ENCODE data around the gene NCKAP5.

NCKAP5 gene

DNA sequence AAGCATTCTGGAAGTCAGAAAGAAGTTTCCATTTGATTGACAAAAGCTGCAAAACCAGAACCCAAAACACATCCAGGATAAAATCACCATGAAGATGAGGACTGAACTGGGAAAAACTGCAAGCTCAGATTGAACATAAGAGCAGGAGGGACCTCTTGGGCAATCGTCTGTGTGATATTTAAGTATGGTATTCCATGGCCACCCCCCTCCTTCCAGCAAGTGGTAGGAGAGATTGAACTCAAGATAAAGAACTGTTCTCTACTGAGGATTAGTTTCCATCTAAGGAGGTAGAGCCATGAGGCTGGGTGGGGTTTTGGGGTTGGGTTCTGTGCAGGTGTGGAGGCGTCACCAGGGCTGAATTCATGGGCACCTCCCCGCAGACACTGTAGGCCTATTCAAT lies 251.1 kb downstream of the NCKAP5 start:
- no peak for DNase-seq

DNA sequence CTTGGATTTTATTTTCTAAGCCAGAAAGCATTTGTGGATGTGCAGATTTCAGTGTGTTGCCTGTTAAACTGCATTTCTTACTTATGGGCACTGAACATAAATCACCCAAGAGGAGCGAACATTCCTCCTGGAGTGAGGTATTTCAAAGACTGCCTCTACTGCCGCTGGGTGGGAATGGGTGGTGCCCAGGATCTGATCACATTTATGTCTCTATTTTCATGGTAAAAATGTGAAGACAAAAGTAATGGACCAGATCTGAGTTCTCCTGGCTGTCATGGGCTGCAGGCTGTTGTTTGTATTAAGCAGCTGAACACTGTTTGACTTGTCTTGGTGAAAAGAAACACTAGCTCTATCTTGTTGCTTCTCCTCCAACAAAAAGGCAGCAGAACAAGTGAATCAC lies 251.7 kb downstream of the NCKAP5 start:
- DNase-seq: no peak

DNA sequence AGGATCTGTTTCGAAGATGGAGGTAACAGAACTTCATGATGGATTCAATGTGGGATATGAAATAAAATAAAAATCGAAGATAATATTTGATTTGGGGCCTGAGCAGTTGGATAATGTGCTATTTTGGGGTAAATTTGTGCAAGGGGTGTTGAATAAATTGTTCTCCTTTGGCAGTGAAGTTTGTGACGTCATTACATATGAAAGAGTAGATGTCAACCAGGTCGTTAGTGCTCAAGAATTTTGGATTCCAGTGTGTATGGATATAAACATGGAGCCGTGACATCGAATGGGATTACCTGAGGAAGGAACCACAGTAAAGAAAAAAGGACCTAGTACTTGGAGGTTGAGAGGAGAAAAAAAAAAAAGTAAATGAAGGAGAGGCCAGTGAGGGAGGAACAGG lies 253.0 kb downstream of the NCKAP5 start:
- DNase-seq: no peak

DNA sequence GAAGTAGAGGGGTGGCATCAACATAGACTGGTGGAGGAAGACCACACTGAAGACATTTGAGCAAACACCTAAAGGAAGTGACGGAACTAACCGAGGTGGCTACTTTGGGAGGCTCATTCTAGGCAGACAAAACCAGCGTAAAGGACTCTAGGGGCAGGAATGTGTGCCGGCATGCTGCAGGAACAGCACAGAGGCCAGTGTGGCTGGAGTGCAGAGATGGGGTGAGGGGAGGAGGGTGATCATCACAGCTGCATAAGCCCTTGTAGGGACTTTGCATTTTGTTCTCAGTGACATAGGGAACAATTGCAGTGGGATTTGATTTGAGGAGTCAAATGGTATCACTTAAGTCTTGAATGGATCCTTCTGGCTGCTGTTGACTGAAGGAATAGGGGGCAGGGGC lies 253.5 kb downstream of the NCKAP5 start:
- DNase-seq: no peak

DNA sequence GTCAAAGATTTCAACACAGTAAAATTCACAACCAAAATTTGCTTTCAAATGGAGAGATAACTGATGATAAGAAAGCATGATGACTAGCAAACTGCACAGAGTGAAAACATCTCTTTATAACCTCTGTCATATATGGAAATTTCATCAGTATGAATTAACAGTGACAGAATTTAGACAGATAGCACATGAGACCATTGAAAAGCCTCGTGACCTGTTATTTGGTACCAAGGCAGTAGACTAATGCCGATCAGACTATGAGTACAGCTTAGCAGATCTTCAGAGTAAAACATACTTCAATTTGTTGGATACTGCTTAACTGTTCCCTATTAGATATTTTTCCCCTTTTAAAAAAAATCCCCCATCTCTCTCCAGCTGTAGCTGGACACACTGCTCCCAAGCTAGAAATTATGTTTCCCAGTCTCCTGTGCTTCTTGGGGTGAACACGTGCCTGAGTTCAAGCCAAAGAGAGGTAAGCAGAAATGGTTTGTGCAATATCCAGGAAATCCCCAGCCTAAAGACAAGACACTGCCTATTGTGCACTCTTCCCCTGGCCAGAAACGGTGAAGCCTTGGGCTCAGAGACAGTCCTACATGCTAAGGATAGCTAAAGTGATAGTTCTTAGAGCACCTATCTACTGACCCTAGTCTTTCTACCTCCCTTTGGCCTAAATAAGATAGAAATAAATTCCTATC lies 256.1 kb downstream of the NCKAP5 start:
- no peak for DNase-seq

DNA sequence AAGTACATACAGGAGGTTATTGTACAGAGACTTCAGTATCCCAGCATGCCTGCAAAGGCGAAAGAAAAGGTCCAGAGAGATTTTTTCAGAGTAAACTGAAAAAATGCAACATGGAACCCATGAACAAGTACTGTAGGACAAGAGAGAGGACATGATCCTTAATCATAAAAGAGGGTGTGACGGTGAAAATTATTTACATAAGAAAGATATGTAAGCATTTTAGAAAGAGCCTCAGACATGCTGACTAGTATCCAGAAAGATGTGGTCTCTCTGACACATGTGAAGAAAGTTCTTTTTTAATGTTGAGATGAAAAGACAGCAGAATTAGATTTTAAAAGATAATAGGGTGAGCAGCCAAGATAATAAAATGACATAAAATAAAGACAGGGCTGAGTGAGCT lies 262.0 kb downstream of the NCKAP5 start:
- DNase-seq: no peak

DNA sequence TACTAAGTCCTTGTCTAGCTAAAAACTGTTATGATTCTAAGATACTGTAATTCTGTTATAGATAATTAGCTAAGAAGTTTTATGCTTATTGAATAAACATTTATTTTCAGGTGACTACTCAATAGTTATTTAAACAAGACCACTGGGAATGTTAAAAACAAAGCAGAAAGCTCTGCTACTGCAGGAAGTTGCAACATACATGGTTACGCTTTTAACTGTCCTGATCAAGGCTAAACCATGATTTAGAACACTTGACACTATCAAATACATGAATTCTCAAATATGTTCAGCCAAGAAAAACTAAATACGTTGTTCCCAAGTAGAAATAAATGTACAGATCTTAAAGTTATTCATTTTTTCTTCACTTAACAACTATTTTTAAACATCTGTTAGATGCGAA lies 263.9 kb downstream of the NCKAP5 start:
- DNase-seq: no peak

DNA sequence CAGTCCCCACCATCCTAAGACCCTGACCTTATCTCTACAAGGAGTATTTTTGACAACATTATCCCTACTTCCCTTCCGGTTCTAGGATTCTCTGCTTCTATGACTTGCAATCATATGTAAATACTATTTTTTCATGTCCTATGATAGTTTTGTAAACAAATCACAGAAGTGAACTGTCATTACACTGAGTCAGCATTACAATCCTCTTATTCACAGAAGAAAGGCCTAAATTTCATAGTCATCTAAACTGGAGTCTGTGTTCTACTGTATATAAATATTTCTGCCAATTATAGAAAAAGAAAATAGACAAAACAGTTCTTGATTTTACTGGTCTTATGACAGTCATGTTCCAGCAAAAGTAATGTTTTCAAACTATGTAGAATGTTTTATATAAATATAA lies 265.1 kb downstream of the NCKAP5 start:
- no peak for DNase-seq

DNA sequence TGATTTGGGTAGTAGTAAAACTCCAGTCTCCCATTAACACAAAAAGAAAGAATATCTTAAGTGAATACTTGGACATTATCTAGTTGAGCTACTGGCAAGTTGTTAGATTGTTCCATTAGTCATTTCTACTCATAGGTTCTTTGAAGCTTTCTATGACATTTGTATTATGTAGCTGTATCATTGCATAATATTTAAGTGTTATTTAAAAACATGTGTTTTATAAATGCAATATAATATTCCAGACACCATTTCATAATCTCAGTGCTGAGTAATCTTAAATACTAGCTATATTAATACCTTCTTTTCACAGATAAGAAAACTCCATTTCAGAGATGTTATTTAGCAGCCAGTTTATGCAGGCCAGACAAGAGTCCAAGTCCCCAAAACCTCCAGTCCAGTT lies 271.9 kb downstream of the NCKAP5 start:
- no peak for DNase-seq

DNA sequence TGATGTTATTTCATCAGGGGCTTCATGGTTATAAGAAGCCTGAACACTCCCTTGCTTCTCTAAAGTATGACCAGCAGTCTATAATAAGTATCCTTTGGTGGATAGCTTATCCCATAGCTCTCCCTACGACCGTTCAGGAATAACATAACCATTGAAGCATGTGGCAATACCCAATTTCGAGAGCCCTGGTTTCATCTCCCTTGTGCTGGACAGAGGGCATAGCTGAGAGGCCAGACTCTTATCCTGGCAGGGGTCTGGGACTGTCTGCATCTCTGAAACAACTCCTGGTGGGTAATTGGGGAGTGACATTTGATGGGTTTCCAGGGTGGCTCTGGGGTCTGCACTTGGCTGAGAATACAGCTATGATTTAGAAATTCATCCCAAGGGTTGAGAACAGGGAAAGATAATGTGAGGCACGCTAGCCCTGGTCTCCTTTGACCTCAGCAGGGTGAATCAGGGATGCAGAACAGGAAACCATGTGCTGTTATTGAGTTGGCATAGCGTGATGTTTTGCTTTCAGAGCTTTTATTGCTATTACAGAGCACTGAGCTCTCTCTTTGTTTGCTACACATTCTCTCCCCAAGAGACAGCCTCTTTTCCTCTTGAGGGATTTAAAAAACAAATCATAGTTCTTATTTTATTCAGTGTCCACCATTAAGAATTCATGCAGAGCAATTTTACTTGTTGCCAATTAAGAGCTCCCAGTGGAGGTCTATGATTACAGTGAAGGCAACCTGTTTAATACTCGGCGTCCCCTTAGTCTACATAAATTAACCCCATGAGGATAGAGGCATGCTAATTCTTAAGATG lies 274.5 kb downstream of the NCKAP5 start:
- no peak for DNase-seq

DNA sequence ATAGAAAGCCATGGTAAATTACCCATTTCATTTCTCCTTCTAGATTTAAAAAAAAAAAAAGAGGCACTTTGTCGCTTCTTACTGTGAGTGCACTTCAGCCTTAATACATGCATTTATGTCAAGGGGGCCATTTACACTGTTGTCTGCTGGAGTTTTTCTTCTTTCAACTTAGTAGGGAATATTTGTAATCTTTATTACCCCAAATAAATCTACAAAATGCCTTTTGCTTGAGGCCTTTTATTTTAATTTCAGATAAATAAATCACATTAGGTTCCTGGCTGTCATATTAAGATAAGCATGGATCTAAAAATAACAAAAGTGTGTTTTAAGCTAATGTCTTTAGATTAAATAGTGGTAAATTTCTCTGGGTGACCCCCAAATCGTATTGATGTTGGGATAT lies 276.0 kb downstream of the NCKAP5 start:
- no peak for DNase-seq

DNA sequence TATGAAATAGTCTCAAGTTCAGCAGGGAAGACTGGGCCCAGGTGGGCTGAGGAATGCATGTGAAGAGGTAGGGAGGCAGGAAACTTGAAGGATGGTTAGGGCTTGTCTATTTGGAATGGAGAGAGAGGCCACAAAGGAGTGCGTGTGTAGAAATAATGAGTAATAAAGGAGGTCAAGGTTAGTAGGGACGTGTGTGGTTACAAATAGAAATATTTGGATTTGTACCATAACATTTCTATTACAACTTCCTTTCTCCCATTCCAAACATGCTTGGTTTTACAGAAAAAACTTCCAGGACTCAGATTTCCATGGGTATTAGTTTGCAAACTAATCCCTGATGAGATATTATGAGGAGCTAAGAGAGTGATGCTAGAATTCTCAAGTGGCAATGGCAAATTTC lies 280.6 kb downstream of the NCKAP5 start:
- no peak for DNase-seq

DNA sequence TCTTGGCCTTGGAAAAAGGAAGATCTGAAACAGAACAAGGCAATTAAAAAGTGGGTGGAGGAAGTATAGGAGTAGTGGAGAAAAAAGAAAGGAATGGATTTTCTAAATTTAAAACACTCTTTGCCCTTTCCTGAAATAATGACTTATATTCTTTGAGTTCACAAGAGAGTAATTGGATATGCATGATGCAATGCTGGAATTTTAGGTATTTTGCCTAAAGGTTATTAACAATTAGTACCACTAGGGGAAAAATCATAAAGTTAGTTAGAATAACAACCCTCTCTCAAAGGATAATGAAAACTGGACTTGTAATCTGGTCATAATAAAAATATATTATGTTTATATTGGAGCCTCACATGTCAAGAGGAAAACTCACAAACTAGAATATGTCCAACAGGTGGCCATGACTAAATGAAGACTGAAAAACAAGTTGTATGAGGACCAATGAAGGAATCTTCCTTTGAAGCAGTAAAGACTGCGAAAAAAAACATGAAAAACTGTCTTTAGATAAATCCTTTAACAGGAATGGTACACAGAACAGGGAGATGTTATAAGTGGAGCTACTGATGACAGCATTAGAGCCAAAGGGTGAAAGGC lies 281.8 kb downstream of the NCKAP5 start:
- no peak for DNase-seq

DNA sequence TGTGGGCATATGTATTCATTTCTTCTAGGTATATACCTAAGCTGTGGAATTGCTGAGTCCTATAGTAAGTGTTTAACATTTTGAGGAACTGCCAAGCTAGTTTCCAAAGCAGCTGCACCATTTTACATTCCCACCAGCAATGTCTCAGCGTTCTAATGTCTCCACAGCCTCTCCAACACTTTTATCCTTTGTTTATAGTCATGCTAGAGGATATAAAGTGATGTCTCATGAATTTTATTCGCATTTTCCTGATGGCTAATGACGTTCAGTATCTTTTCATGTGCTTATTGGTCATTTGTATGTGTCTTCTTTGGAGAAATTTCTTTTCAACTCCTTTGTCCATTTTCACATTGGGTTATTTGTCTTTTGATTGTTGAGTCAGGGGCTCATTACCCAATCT lies 295.2 kb downstream of the NCKAP5 start:
- no peak for DNase-seq

DNA sequence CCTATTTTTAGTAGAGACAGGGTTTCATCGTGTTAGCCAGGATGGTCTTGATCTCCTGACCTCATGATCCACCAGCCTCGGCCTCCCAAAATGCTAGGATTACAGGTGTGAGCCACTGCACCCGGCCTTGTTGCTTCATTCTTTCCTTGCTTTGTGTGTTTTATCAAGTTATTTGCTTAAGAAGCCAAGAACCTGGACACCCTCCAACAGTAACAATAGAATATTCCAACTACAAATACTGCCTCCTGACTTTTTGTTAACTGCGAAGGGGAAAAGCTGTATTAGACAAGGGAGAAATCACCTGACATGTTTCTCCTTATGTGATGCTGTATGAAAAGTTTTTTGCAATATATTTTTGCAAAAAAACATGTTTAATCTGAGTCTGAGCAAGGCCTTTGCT lies 297.2 kb downstream of the NCKAP5 start:
- DNase-seq: no peak

DNA sequence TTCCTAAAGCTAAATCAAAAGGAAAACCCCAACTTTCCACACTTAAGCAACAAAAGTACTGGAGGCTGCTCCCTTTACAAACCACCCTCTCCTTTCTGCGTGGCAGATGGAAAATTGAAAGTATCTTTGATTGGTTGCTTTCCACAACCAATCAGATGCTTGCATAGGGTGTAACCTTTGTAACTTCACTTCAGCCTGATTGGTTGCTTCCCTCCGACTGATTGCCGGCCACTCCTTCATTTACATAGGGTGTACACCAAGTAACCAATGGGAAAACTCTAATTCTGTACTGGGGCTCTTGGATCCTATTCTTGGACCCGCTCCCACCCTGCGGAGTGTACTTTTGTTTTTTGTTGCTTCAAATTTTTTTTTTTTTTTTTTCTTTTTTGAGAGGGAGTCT lies 297.7 kb downstream of the NCKAP5 start:
- DNase-seq: no peak

DNA sequence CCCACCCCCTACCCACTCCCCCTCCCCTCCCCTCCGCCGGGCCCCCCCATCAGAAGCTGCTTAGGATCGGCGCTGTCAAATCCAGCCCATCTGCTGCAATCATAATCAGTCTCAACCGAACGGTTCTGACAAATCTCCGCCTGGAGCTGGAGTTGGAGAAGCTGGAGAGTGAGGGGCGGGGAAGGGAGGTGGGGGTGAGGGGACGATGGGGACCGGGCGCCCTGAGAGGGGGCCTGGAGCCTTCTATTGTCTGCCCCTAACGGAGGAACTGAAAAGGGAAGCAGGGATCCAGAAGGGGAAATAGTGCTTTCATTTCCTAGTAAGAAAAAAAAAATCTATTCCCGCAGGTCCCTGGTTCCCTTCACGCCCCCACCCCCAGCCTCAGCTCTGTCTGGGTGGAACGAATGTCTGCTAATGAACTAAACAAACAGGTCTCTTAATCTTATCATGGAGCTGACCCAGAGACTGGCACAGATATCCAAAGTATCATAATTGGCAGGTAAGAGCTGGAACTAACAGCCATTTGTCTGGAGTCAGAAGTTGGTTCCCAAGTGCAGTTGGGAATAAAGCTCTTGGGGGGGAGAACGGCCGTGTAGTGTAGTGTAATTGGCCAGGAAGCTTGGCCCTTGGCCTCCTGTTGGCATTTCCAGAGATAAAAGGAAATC lies 301.2 kb downstream of the NCKAP5 start:
- DNase-seq: no peak

DNA sequence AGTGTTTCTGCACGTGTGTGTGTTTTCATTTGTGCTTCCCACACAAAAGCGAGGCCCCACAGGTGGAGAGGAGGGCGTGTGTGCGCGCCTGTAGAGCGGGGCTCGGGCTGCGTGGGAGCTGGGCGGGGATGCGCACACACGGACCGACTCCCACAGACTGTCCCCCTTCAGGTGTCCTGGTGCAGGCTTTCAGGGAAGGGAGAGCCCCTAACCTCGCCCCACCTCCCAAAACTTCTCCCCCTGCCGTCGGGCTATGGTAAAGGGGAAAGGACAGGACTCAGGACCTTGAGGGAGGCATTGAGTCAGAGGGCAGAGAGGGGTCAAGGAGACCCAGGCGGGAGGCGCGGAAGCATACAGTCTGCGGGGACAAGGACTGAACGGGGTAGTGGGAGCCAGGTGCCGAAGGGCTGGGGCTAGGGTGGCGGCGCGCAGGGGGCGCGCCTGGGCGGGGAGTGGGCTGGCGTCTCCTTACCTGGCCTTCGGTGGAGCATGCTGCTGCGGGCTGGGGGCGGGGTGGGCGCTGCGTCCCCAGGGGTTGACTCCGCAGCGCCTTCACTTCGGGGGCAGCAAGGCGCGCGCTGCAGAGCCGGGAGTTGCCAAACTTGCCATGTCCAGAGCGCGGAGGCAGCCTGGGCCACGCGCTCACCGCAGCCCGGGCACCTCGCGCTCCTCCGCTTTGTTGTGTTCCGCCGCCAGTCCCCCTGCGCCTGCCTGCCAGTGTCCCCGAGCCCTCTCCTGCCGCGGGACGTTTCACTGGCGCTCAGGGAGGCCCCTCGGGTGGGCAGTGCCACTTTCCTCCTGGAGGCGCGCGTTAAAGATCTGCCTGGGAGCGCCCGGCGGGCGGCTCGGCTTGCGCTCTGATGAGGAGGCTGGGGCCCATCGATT lies 302.0 kb downstream of the NCKAP5 start:
- DNase-seq: no peak

DNA sequence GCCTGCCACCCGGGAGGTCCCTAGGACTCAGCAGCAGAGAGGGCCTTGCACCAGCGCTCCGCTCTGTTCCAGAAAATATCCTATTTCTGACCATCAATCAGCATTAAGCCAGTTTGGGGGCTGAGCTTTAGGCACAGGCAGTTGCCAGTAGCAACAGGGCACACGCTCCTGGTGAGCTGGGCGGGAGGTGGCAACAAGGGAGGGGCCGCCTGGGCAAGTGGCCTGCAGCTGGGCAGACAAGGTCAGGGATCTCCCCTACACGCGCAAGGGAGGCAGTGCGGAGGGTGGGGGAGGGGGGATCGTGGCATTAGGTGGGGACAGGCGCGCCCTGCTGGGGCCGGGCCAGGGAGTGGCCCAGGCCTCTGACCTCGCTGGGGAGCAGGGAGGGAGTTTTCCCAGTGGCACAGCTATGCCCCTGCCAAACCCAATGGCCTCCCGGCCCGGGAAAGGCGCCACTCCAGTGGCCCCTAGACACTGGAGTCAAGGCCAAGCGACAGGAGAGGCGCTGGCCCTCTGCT lies 302.8 kb downstream of the NCKAP5 start:
- DNase-seq: no peak

DNA sequence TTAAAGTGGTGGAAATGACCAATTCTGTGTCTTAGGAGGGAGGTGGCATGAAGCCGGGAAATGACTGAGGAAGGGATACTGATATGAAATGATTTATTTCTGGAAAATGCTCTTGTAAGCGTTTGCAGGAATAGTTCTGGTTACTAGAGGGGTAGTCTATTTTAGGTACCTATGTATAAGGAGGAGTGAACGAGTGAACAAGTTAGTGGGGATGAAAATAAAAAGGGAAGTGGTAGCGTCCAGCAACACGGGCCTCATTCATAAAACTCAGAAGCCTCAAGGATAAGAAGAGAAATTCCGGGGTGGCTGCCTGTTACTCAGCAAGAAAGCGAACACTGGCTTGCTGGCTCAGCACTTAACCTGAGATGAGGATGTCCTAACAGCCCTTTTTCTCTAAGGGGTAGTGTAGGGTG lies 303.3 kb downstream of the NCKAP5 start:
- no peak for DNase-seq

DNA sequence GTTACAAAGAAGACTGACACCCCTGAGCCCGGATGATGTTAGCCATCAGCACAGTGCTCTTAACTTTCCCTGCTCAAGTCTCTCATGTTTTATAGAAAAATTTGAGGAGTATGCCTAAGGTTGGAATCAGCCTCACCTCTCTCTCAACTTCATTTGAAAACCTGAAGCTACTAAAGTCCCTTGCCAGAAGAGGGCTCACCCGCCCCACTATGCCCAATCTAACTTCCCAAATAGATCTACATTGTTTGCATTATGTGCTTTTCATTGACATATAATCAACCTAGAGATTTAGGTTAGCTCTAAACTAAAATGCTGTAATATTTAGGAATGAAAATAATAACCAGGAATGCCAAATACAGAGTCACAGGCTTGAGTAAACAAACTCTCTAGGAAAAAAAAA lies 305.4 kb downstream of the NCKAP5 start:
- DNase-seq: no peak

DNA sequence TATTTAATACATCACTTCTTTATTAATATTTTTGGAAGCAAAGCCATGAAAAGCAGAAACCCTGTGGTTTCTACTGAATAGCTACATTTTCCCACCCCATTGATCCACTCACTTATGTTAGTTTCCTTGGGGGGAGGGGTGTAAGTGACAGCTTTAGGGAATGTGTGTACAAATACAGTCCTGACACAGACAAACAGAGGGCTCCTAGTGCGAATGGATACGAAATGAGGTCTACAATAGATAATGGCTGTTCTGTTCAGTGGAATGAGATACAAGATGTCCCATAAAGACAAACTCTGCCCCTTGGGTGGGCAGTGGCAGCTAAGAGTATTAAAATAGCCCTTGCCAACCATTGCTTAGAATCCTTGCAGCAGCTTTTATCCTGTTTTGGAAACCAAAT lies 312.9 kb downstream of the NCKAP5 start:
- no peak for DNase-seq
